Sigmoid colon (tissue), 7 donors: ENCODE data around the gene ANO4. TPM values are rescaled to one million over a fixed set of nuclear protein-coding genes. Genes with fewer than 3 reads are reported as not detected.

Source experiments
- DNase-seq: peaks from one replicate; pipeline ENCODE4 v3.0.0-alpha.2; 2019
- H3K27ac ChIP-seq, 4 donors: fragments of 200-600 bp; sonication (generic); one replicate each; pipeline ENCODE4 v1.5.1; 2016 to 2019; ENCODE audit warnings: mild to moderate bottlenecking in 1 of 4
- H3K27me3 ChIP-seq, 3 donors: fragments of 200-600 bp; sonication (generic); one replicate each; pipeline ENCODE4 v1.5.1; 2019; ENCODE audit warnings: mild to moderate bottlenecking in 1 of 3
- H3K36me3 ChIP-seq, 4 donors: fragments of 200-600 bp; sonication (generic); one replicate each; pipeline ENCODE4 v1.5.1; 2016 to 2019
- H3K4me1 ChIP-seq, 4 donors: fragments of 200-600 bp; sonication (generic); one replicate each; pipeline ENCODE4 v1.5.1; 2017 to 2019
- H3K4me3 ChIP-seq, 4 donors: fragments of 200-600 bp; sonication (generic); one replicate each; pipeline ENCODE4 v1.5.1; 2017 to 2019; ENCODE audit warnings: mild to moderate bottlenecking in 2 of 4, moderate library complexity in 1 of 4
- H3K9me3 ChIP-seq, 4 donors: fragments of 200-600 bp in 3 of 4; sonication (generic) in 3 of 4; one replicate each; pipeline versions ENCODE4 v1.5.1 to v1.6.1; 2013 to 2019
- EP300 ChIP-seq, 4 donors: sonication (generic); formaldehyde crosslinking; IDR thresholded peaks; one replicate each; pipeline ENCODE4 v1.6.1; 2017; ENCODE audit warnings: antibody characterized with exemption in 4 of 4
- POLR2A ChIP-seq, 2 donors: fragments of 450-650 bp; IDR thresholded peaks; one replicate each; pipeline ENCODE4 v1.6.1; 2016; ENCODE audit warnings: antibody characterized with exemption in 2 of 2, mild to moderate bottlenecking in 2 of 2, moderate library complexity in 2 of 2
- POLR2AphosphoS5 ChIP-seq, 4 donors: sonication (generic); formaldehyde crosslinking; IDR thresholded peaks; one replicate each; pipeline ENCODE4 v1.6.1; 2017; ENCODE audit warnings: antibody characterized with exemption in 4 of 4
- WGBS, 2 donors: extraction: QIAGEN DNeasy Blood & Tissue Kit; methylation state at CpG; one replicate each; pipeline ENCODE4 v1.1.7; 2013; 5-methylcytosine and 5-hydroxymethylcytosine counted together
- intact Hi-C: fragments of 100-400 bp; cut with DNase I; formaldehyde crosslinking; loops from one replicate; pipeline ENCODE4 v1.15.1; 2023
- polyA plus RNA-seq, 3 donors: library from polyadenylated mRNA; stranded (reverse); fragments of 200-250 nt; gene quantifications; one replicate each; pipeline ENCODE4 v1.2.3, GENCODE V29; 2013
- total RNA-seq, 4 donors: library from RNA; depleted of rRNA; stranded (reverse); fragments of >200 nt; gene quantifications; one replicate each; pipeline ENCODE4 v1.1.0, GENCODE V29; 2016
- TF ChIP-seq, protein P1 (sequence below), 4 experiments: fragments of 450-650 bp in 3 of 4; fragments of 200-600 bp in 1 of 4; IDR thresholded peaks; one replicate each; pipeline ENCODE4 v1.5.1; 2016 to 2019; ENCODE audit warnings: antibody characterized with exemption in 4 of 4, mild to moderate bottlenecking in 3 of 4, moderate library complexity in 2 of 4
- donor health status: healthy with polysubstance abuse.
- donor health status: Bipolar disorder and iron deficiency.
- donor health status: healthy.

ANO4 gene
- total and polyA plus RNA-seq, 7 donors: 0.09 to 3.3 (median 0.41) TPM; not detected in 2

- H3K27me3 ChIP-seq: no peaks in the 10 kb centered on the region
- no peak overlapping the region for H3K4me3 ChIP-seq
- no peak for TF ChIP-seq POLR2AphosphoS5 (IDR thresholded peaks at IDR 0.05)
- TF ChIP-seq POLR2A (IDR thresholded peaks at IDR 0.05): no peak
- TF ChIP-seq, protein P1, sequence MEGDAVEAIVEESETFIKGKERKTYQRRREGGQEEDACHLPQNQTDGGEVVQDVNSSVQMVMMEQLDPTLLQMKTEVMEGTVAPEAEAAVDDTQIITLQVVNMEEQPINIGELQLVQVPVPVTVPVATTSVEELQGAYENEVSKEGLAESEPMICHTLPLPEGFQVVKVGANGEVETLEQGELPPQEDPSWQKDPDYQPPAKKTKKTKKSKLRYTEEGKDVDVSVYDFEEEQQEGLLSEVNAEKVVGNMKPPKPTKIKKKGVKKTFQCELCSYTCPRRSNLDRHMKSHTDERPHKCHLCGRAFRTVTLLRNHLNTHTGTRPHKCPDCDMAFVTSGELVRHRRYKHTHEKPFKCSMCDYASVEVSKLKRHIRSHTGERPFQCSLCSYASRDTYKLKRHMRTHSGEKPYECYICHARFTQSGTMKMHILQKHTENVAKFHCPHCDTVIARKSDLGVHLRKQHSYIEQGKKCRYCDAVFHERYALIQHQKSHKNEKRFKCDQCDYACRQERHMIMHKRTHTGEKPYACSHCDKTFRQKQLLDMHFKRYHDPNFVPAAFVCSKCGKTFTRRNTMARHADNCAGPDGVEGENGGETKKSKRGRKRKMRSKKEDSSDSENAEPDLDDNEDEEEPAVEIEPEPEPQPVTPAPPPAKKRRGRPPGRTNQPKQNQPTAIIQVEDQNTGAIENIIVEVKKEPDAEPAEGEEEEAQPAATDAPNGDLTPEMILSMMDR (IDR thresholded peaks at IDR 0.05): no peak
- TF ChIP-seq EP300 (IDR thresholded peaks at IDR 0.05): no peak
- no peaks in the 10 kb centered on the region for H3K4me1 ChIP-seq
- 91 to 93% methylated on average over 2 of the region's 2 CpGs for WGBS, 2 donors
- H3K9me3 ChIP-seq: peaks cover 0 to 8% (median 0%) of the 10 kb centered on the region in 4 donors
- DNase-seq: no peak
- no peaks in the 10 kb centered on the region for H3K36me3 ChIP-seq
- intact Hi-C loops: no loop called here
- no peak overlapping the region for H3K27ac ChIP-seq
Observed at GRCh38 chr12:100875771-100876170, 81.2 kb downstream of the ANO4 start.

GRCh38 chr12:100877776-100878175 is 83.2 kb downstream of the ANO4 start:
- intact Hi-C loops: no loop called here
- Histone ChIP-seq H3K4me3 (no peak overlapping the region), H3K4me1 (no peaks in the 10 kb centered on the region), H3K27me3 (no peaks in the 10 kb centered on the region), H3K36me3 (no peaks in the 10 kb centered on the region), H3K27ac (no peak overlapping the region), H3K9me3 (peaks cover 0 to 8% (median 0%) of the 10 kb centered on the region in 4 donors)
- no peak for TF ChIP-seq POLR2A (IDR thresholded peaks at IDR 0.05)
- TF ChIP-seq POLR2AphosphoS5 (IDR thresholded peaks at IDR 0.05): no peak
- TF ChIP-seq, protein P1 (IDR thresholded peaks at IDR 0.05): no peak
- no peak for TF ChIP-seq EP300 (IDR thresholded peaks at IDR 0.05)
- WGBS, 2 donors: 40 to 54% methylated on average over 2 of the region's 2 CpGs
- no peak for DNase-seq

DNA sequence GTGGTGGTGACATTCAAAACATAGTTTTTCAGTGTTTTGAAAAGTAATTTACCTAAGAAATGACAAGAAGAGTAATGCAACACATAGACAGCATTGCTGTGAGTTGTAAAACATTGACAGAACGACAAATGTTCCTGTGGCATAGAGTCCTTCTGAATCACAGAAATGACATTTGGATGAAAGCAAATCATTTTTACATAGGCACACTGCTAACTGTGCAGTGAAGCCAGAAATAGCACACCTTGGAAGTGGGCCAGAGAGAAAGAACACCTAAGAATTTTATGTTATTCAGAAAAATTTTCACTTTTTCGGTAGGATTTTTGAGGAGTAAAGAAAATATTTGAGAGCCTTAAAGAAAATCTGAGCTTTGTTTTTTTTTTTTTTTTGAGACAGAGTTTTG is 100.6 kb downstream of the ANO4 start:
- H3K36me3 ChIP-seq: no peaks in the 10 kb centered on the region
- no peak overlapping the region for H3K4me3 ChIP-seq
- 91 to 95% methylated on average over 2 of the region's 2 CpGs for WGBS, 2 donors
- no peaks in the 10 kb centered on the region for H3K27me3 ChIP-seq
- no peaks in the 10 kb centered on the region for H3K9me3 ChIP-seq
- no peak overlapping the region for H3K27ac ChIP-seq
- DNase-seq: no peak
- H3K4me1 ChIP-seq: no peaks in the 10 kb centered on the region
- intact Hi-C loops: no loop called here
- TF ChIP-seq EP300 (IDR thresholded peaks at IDR 0.05): no peak
- no peak for TF ChIP-seq POLR2AphosphoS5 (IDR thresholded peaks at IDR 0.05)
- TF ChIP-seq, protein P1 (IDR thresholded peaks at IDR 0.05): no peak
- no peak for TF ChIP-seq POLR2A (IDR thresholded peaks at IDR 0.05)

GRCh38 chr12:100896192-100896591 is 101.6 kb downstream of the ANO4 start:
- Histone ChIP-seq H3K36me3 (no peaks in the 10 kb centered on the region), H3K9me3 (no peaks in the 10 kb centered on the region), H3K27ac (no peak overlapping the region), H3K27me3 (no peaks in the 10 kb centered on the region), H3K4me3 (no peak overlapping the region), H3K4me1 (no peaks in the 10 kb centered on the region)
- TF ChIP-seq POLR2A (IDR thresholded peaks at IDR 0.05) (no peak), EP300 (IDR thresholded peaks at IDR 0.05) (no peak), POLR2AphosphoS5 (IDR thresholded peaks at IDR 0.05) (no peak)
- TF ChIP-seq, protein P1 (IDR thresholded peaks at IDR 0.05): no peak
- no peak for DNase-seq
- intact Hi-C loops: no loop called here
- WGBS, 2 donors: 82 to 88% methylated on average over 5 of the region's 5 CpGs

DNA sequence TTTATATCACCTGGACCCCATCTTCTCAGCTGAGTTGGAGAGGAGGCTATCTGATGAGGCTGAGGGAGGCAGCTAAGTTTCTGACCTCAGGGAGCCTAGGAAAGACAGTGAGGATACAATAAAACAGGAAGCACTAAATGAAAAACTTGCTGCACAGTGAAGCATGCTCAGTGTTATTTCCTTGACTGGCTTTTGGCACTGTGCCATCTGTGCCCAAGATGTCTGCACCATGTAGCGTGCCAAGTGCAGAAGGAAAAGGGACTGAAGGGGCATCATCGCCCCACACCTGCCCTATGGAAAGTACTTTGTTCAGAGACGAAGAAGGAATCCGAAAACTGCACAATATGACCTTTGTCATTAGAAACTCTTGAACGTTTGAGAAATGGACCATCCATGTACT is 102.7 kb downstream of the ANO4 start:
- TF ChIP-seq POLR2AphosphoS5 (IDR thresholded peaks at IDR 0.05) (no peak), POLR2A (IDR thresholded peaks at IDR 0.05) (no peak), EP300 (IDR thresholded peaks at IDR 0.05) (no peak)
- TF ChIP-seq, protein P1 (IDR thresholded peaks at IDR 0.05): no peak
- Histone ChIP-seq H3K4me1 (no peaks in the 10 kb centered on the region), H3K27me3 (no peaks in the 10 kb centered on the region), H3K27ac (no peak overlapping the region), H3K36me3 (no peaks in the 10 kb centered on the region), H3K9me3 (no peaks in the 10 kb centered on the region), H3K4me3 (no peak overlapping the region)
- 73 to 82% methylated on average over 5 of the region's 5 CpGs for WGBS, 2 donors
- intact Hi-C loops: no loop called here
- no peak for DNase-seq
